Measurements from ENCODE around the gene PGLYRP1.

Gene PGLYRP1

DNA sequence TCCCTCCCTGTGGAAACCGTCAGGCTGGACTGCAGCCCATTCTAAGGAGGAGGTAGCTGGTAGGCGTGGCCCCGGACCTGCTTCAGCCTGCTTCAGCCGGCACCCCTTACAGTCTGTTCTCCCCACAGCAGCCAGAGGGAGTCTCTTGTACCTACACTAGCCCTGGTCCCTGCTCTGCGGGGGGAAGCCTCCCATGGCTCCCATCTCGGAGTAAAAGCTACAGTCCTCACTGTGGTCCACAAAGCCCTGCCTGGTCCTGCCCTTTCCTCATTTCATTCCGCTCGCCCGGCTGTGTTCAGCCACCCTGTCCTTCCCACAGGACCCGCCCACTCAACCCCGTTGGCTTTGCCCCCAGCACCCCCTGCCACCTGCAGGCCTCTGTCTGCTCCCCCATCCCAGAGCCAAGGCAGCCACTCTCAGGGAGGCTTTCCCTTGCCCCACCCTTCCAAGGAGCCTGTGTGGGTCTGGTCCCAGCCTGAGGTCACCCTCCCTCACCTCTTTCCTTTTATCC lies 1.3 kb downstream of the PGLYRP1 start:
- H3K9me3 ChIP-seq = no peaks in the 10 kb centered on the region
- no peaks in the 10 kb centered on the region for H3K4me1 ChIP-seq
- DNase-seq (ENCODE audit: low spot score in 2 of 2) = peak in 1 of 2 experiments; percentile 32
- peaks cover 15% of the 10 kb centered on the region for H3K36me3 ChIP-seq (replicated peaks)
- in situ Hi-C loops (cut with MboI; ENCODE audit: low sequenced_read_pairs) = no loop called here
- H3K27me3 ChIP-seq (ENCODE audit: low read depth) = no peaks in the 10 kb centered on the region
- H3K4me3 ChIP-seq = no peak overlapping the region

DNA sequence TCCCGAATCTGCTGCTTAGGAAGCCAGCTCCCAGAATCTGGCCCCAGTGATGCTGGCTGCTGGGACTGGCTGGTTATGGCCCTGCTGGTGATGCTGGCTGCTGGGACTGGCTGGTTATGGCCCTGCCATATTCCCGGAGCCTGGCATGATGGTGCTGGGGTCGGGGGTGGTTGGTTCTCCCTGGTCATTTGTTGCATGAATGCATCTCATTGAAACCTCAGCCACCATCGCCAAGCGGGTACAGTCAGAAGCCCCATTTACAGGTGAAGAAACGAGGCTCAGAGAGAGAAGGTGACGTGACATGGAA lies 2.1 kb downstream of the PGLYRP1 start:
- in situ Hi-C loops (cut with MboI; ENCODE audit: low sequenced_read_pairs) = no loop called here
- Histone ChIP-seq H3K27me3 (ENCODE audit: low read depth) (no peaks in the 10 kb centered on the region), H3K36me3 (replicated peaks) (peaks cover 15% of the 10 kb centered on the region)

GRCh38 chr19:46019270-46019669 lies 3.6 kb downstream of the PGLYRP1 start:
- Histone ChIP-seq H3K36me3 (replicated peaks) (peaks cover 15% of the 10 kb centered on the region), H3K27me3 (ENCODE audit: low read depth) (no peaks in the 10 kb centered on the region), H3K4me3 (no peak overlapping the region), H3K9me3 (no peaks in the 10 kb centered on the region), H3K4me1 (no peaks in the 10 kb centered on the region; the same call in 1 of the 2 replicates)
- DNase-seq (ENCODE audit: low spot score in 2 of 2) = no peak
- in situ Hi-C loops (cut with MboI; ENCODE audit: low sequenced_read_pairs) = no loop called here

More for the DNA sequence above, 2.1 kb downstream of the PGLYRP1 start:
- Histone ChIP-seq H3K9me3 (no peaks in the 10 kb centered on the region), H3K4me1 (no peaks in the 10 kb centered on the region; the same call in 1 of the 2 replicates), H3K4me3 (no peak overlapping the region)
- no peak for DNase-seq (ENCODE audit: low spot score in 2 of 2)

DNA sequence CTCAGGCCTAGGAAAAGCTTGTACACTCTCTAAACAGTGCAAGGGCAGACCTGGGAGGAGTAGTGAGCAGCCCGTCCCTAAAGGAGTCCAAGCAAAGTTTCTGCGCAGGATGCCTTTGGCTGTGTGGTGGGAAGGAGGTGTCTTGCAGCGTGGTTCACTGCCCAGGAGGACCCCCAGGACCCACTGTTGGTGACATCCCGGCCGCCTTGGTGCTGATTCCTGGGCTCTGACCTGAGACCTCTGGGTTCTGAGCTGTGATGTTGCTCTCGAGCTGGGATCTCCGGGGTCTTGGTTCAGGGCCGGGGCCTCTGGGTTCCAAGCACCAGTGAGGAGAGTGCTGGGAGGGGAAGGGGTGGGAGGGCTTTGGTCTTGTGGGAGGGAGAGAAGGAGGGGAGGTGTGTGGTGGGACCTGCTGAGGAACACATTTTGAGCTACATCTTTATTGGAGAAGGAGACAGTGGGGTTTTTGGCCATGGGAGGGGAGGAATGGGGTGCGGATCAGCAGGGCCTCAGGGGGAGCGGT lies 4.1 kb downstream of the PGLYRP1 start:
- Histone ChIP-seq H3K4me1 (no peaks in the 10 kb centered on the region; the same call in 1 of the 2 replicates), H3K27me3 (ENCODE audit: low read depth) (no peaks in the 10 kb centered on the region), H3K9me3 (no peaks in the 10 kb centered on the region), H3K4me3 (no peak overlapping the region), H3K36me3 (replicated peaks) (peaks cover 15% of the 10 kb centered on the region)
- DNase-seq (ENCODE audit: low spot score in 2 of 2) = no peak
- in situ Hi-C loops (cut with MboI; ENCODE audit: low sequenced_read_pairs) = no loop called here

- Histone ChIP-seq H3K9me3 (no peaks in the 10 kb centered on the region), H3K27me3 (ENCODE audit: low read depth) (no peaks in the 10 kb centered on the region), H3K36me3 (replicated peaks) (peaks cover 15% of the 10 kb centered on the region), H3K4me3 (no peak overlapping the region), H3K4me1 (no peaks in the 10 kb centered on the region; the same call in 1 of the 2 replicates)
- DNase-seq (ENCODE audit: low spot score in 2 of 2) = no peak
- in situ Hi-C loops (cut with MboI; ENCODE audit: low sequenced_read_pairs) = no loop called here
Observed at GRCh38 chr19:46017874-46018675, 4.8 kb downstream of the PGLYRP1 start.

- in situ Hi-C loops (cut with MboI; ENCODE audit: low sequenced_read_pairs) = no loop called here
- H3K9me3 ChIP-seq = no peaks in the 10 kb centered on the region
- no peak overlapping the region for H3K4me3 ChIP-seq
- no peak for DNase-seq (ENCODE audit: low spot score in 2 of 2)
- no peaks in the 10 kb centered on the region for H3K27me3 ChIP-seq (ENCODE audit: low read depth)
- H3K4me1 ChIP-seq = no peaks in the 10 kb centered on the region; the same call in 1 of the 2 replicates
- peaks cover 15% of the 10 kb centered on the region for H3K36me3 ChIP-seq (replicated peaks)
Observed at GRCh38 chr19:46017095-46017429, 5.8 kb downstream of the PGLYRP1 start.

DNA sequence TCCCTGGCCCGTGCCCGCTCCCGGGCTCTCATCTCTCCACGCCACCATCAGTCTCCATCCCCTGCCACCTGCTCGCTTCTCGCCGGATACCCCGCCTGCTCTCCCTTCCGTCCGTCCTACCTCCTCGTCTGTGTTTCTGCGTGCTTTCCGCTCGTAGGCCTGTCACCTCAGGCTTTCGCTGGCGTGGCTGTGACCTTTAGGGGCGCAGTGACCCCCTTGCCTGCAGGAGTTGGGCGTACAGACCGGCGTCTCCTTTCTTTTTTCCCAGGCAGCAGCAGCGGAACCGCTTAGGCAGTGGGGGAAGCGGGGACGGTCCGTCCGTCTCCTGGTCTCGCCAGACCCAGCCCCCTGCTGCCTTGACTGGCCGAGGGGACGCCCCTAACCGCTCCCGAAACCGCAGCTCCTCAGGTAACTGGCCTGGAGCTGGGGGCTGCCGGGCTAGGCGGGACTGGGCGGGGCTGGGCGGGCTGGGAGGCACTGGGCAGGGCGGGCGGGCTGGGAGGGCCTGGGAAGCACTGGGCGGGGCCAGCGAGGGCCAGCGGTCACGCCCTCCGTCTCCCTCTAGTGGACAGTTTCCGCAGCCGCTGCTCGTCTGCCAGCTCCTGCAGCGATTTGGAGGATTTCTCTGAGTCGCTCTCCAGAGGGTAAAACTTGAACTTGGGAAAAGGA lies 6.3 kb downstream of the PGLYRP1 start:
- Histone ChIP-seq H3K36me3 (replicated peaks) (peaks cover 15% of the 10 kb centered on the region), H3K9me3 (no peaks in the 10 kb centered on the region), H3K27me3 (ENCODE audit: low read depth) (no peaks in the 10 kb centered on the region), H3K4me3 (no peak overlapping the region), H3K4me1 (no peaks in the 10 kb centered on the region; the same call in 1 of the 2 replicates)
- peak; percentile 70 to 89 for DNase-seq (ENCODE audit: low spot score in 2 of 2)
- in situ Hi-C loops (cut with MboI; ENCODE audit: low sequenced_read_pairs) = no loop called here

DNA sequence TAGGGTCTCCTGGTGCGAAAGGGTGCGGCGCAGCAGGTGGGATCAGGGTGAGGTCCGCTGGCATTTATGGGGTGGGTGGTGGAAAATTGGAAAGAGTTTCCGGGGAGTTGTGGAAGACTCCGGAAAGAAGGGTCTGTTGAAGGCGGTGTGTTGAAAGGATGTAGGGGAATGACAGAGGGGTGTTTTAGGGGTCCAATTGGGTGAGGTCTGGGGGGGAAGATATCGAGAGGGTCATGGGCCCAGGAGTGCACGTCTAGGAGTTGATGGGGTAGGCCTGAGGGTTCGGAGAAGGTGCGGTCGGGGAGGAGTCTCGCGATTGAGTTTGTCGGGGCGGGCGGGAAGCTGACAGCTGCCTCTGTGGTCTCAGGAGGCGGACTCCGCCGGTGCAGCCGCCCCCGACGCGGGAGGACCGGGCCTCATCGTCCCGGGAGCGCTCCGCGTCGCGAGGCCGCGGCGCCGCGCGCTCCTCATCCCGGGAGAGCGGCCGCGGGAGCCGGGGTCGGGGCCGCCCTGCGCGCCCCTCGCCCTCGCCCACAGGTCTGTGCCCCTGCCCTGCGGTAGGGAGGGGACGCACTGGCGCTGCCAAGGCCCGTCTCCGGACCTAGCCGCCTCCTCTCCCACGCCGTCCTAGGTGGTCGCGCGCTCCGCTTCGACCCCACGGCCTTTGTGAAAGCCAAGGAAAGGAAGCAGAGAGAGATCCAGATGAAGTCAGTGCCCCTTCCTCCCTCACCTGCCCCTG lies 7.0 kb downstream of the PGLYRP1 start:
- peaks cover 15% of the 10 kb centered on the region for H3K36me3 ChIP-seq (replicated peaks)
- DNase-seq (ENCODE audit: low spot score in 2 of 2) = no peak
- no peak overlapping the region for H3K4me3 ChIP-seq
- H3K27me3 ChIP-seq (ENCODE audit: low read depth) = no peaks in the 10 kb centered on the region
- no peaks in the 10 kb centered on the region for H3K9me3 ChIP-seq
- no peaks in the 10 kb centered on the region; the same call in 1 of the 2 replicates for H3K4me1 ChIP-seq
- in situ Hi-C loops (cut with MboI; ENCODE audit: low sequenced_read_pairs) = no loop called here

- Histone ChIP-seq H3K4me3 (no peak overlapping the region), H3K27me3 (ENCODE audit: low read depth) (no peaks in the 10 kb centered on the region), H3K4me1 (no peaks in the 10 kb centered on the region; the same call in 1 of the 2 replicates), H3K9me3 (no peaks in the 10 kb centered on the region), H3K36me3 (replicated peaks) (peaks cover 15% of the 10 kb centered on the region)
- DNase-seq (ENCODE audit: low spot score in 2 of 2) = no peak
- in situ Hi-C loops (cut with MboI; ENCODE audit: low sequenced_read_pairs) = no loop called here
Observed at GRCh38 chr19:46014941-46015686, 7.7 kb downstream of the PGLYRP1 start.

GRCh38 chr19:46014534-46014933 lies 8.3 kb downstream of the PGLYRP1 start:
- Histone ChIP-seq H3K36me3 (replicated peaks) (peaks cover 15% of the 10 kb centered on the region), H3K9me3 (no peaks in the 10 kb centered on the region), H3K27me3 (ENCODE audit: low read depth) (no peaks in the 10 kb centered on the region), H3K4me3 (no peak overlapping the region), H3K4me1 (no peaks in the 10 kb centered on the region; the same call in 1 of the 2 replicates)
- in situ Hi-C loops (cut with MboI; ENCODE audit: low sequenced_read_pairs) = no loop called here
- DNase-seq (ENCODE audit: low spot score in 2 of 2) = no peak

GRCh38 chr19:46009530-46010510 lies 13.0 kb downstream of the PGLYRP1 start:
- in situ Hi-C loops (cut with MboI; ENCODE audit: low sequenced_read_pairs) = no loop called here
- Histone ChIP-seq H3K27me3 (ENCODE audit: low read depth) (no peaks in the 10 kb centered on the region), H3K36me3 (replicated peaks) (no peaks in the 10 kb centered on the region; the same call in none of the 2 replicates), H3K9me3 (no peaks in the 10 kb centered on the region), H3K4me3 (no peak overlapping the region), H3K4me1 (no peaks in the 10 kb centered on the region)
- peak; percentile 31 to 87 for DNase-seq (ENCODE audit: low spot score in 2 of 2)

GRCh38 chr19:46006411-46006810 lies 16.4 kb downstream of the PGLYRP1 start:
- DNase-seq (ENCODE audit: low spot score in 2 of 2) = no peak
- Histone ChIP-seq H3K4me3 (no peak overlapping the region), H3K36me3 (replicated peaks) (no peaks in the 10 kb centered on the region; the same call in none of the 2 replicates), H3K27me3 (ENCODE audit: low read depth) (no peaks in the 10 kb centered on the region), H3K9me3 (no peaks in the 10 kb centered on the region), H3K4me1 (no peaks in the 10 kb centered on the region)
- in situ Hi-C loops (cut with MboI; ENCODE audit: low sequenced_read_pairs) = no loop called here
